Transverse colon (tissue), 4 donors: ENCODE data around the gene CA12. TPM values are rescaled to one million over a fixed set of nuclear protein-coding genes. Genes with fewer than 3 reads are reported as not detected.

Experiments
- DNase-seq: peaks from one replicate; pipeline ENCODE4 v3.0.0-alpha.2; 2019
- H3K27ac ChIP-seq, 4 donors: fragments of 200-600 bp; sonication (generic); 2 replicates each; pipeline ENCODE4 v1.5.1; 2016 to 2018; ENCODE audit warnings: inconsistent platforms in 4 of 4
- H3K27me3 ChIP-seq: fragments of 200-600 bp; sonication (generic); 2 replicates; pipeline ENCODE4 v1.5.1; 2017; ENCODE audit warnings: inconsistent platforms
- H3K36me3 ChIP-seq, 4 donors: fragments of 200-600 bp; sonication (generic); 2 replicates each; pipeline ENCODE4 v1.5.1; 2017 to 2019; ENCODE audit warnings: inconsistent platforms in 4 of 4
- H3K4me1 ChIP-seq, 4 donors: fragments of 200-600 bp; sonication (generic); 2 replicates each; pipeline ENCODE4 v1.5.1; 2017 to 2020; ENCODE audit warnings: inconsistent platforms in 4 of 4
- H3K4me3 ChIP-seq, 4 donors: fragments of 200-600 bp; sonication (generic); 1 replicate in 1 of 4; 2 replicates in 3 of 4; pipeline versions ENCODE4 v1.5.1 to v1.6.1; 2017 to 2019; ENCODE audit warnings: inconsistent platforms in 4 of 4
- H3K9me3 ChIP-seq, 2 donors: fragments of 200-600 bp; sonication (generic); 2 replicates each; pipeline ENCODE4 v1.5.1; 2017 to 2019; ENCODE audit warnings: inconsistent platforms in 2 of 2
- CTCF ChIP-seq, 5 experiments: fragments of 200-600 bp in 3 of 5; fragments of 450-650 bp in 2 of 5; sonication (generic) in 3 of 5; IDR thresholded peaks; 1 replicate in 2 of 5; 2 replicates in 3 of 5; pipeline ENCODE4 v1.5.1; 2016 to 2017; ENCODE audit warnings: antibody characterized with exemption in 5 of 5, inconsistent platforms in 3 of 5, mild to moderate bottlenecking in 2 of 5, moderate library complexity in 1 of 5
- EP300 ChIP-seq: sonication (generic); formaldehyde crosslinking; IDR thresholded peaks from one replicate; pipeline ENCODE4 v1.6.1; 2017; ENCODE audit warnings: antibody characterized with exemption, low read depth
- POLR2A ChIP-seq: fragments of 450-650 bp; IDR thresholded peaks from one replicate; pipeline ENCODE4 v1.6.1; 2016; ENCODE audit warnings: antibody characterized with exemption, mild to moderate bottlenecking, moderate library complexity
- POLR2AphosphoS5 ChIP-seq, 3 donors: sonication (generic); formaldehyde crosslinking; IDR thresholded peaks; one replicate each; pipeline ENCODE4 v1.6.1; 2016; ENCODE audit warnings: antibody characterized with exemption in 3 of 3
- WGBS, 2 donors: methylation state at CpG; one replicate each; pipeline ENCODE4 v1.1.5; 2018; ENCODE audit warnings: low coverage in 1 of 2; 5-methylcytosine and 5-hydroxymethylcytosine counted together
- in situ Hi-C, 4 donors: fragments of 200-750 bp; cut with MboI; loops; one replicate each; pipeline versions ENCODE4 v1.15.0 to v1.15.1; 2017; ENCODE audit warnings: low sequenced_read_pairs in 3 of 4, low pct_ligation_motif_present in 1 of 4, low pct_unique_long_range_greater_than_20kb in 1 of 4
- intact Hi-C: fragments of 100-400 bp; cut with DNase I; formaldehyde crosslinking; loops from one replicate; pipeline ENCODE4 v1.15.1; 2023; ENCODE audit warnings: low total_unique reads
- total RNA-seq, 4 donors: library from RNA; depleted of rRNA; stranded (reverse); fragments of >200 nt; gene quantifications; one replicate each; pipeline ENCODE4 v1.1.0, GENCODE V29; 2016

Gene CA12
- total RNA-seq, 4 donors from 2014 or later: 121 to 392 (median 329) TPM

GRCh38 chr15:63411866-63412265, 30.2 kb upstream of the CA12 start:
- no peaks in the 10 kb centered on the region for H3K9me3 ChIP-seq
- H3K4me3 ChIP-seq: no peak overlapping the region
- no peak for DNase-seq
- H3K27ac ChIP-seq: no peak overlapping the region
- no peaks in the 10 kb centered on the region for H3K27me3 ChIP-seq
- TF ChIP-seq POLR2A (no peak), POLR2AphosphoS5 (IDR thresholded peaks at IDR 0.05) (no peak), EP300 (no peak), CTCF (IDR thresholded peaks at IDR 0.05) (no peak)
- no peaks in the 10 kb centered on the region for H3K36me3 ChIP-seq
- in situ Hi-C loops (loop anchor here in 2 of 4 donors (25.0 kb wide), 2 partner anchors 125 to 250 kb away; partner anchors contain the start of genes RPS27L (in 2 of the 2) and APH1B (in 1 of the 2)), intact Hi-C loops (no loop called here)
- H3K4me1 ChIP-seq: no peaks in the 10 kb centered on the region
- WGBS, 2 donors: 92 to 93% methylated on average over 4 of the region's 4 CpGs

GRCh38 chr15:63409179-63409578, 27.5 kb upstream of the CA12 start:
- in situ Hi-C loops (loop anchor here in 3 of 4 donors (10.0 to 25.0 kb wide), 3 partner anchors 114 to 247 kb away; partner anchors contain the start of genes RPS27L (in 2 of the 3) and APH1B (in 1 of the 3)), intact Hi-C loops (no loop called here)
- WGBS, 2 donors: 90 to 100% methylated on average over 3 to 5 of the region's 5 CpGs
- Histone ChIP-seq H3K4me1 (no peaks in the 10 kb centered on the region), H3K4me3 (no peak overlapping the region), H3K36me3 (no peaks in the 10 kb centered on the region), H3K9me3 (no peaks in the 10 kb centered on the region), H3K27ac (no peak overlapping the region), H3K27me3 (no peaks in the 10 kb centered on the region)
- DNase-seq: no peak
- TF ChIP-seq POLR2A (no peak), POLR2AphosphoS5 (IDR thresholded peaks at IDR 0.05) (no peak), CTCF (IDR thresholded peaks at IDR 0.05) (no peak), EP300 (no peak)

- in situ Hi-C loops: loop anchor here in 3 of 4 donors (10.0 to 25.0 kb wide), 3 partner anchors 114 to 246 kb away; partner anchors contain the start of genes RPS27L (in 2 of the 3) and APH1B (in 1 of the 3)
- WGBS, 2 donors: 53 to 73% methylated on average over 2 of the region's 2 CpGs
- intact Hi-C loops: no loop called here
Observed at GRCh38 chr15:63408524-63408923, 26.9 kb upstream of the CA12 start.

GRCh38 chr15:63407612-63408011, 26.0 kb upstream of the CA12 start:
- WGBS, 2 donors: 61 to 66% methylated on average over 5 of the region's 5 CpGs
- Histone ChIP-seq H3K27ac (no peak overlapping the region), H3K27me3 (no peaks in the 10 kb centered on the region), H3K9me3 (no peaks in the 10 kb centered on the region), H3K4me3 (no peak overlapping the region), H3K4me1 (peaks cover 0 to 10% (median 0%) of the 10 kb centered on the region in 4 donors), H3K36me3 (no peaks in the 10 kb centered on the region)
- intact Hi-C loops: no loop called here
- no peak for TF ChIP-seq CTCF (IDR thresholded peaks at IDR 0.05)
- TF ChIP-seq POLR2AphosphoS5 (IDR thresholded peaks at IDR 0.05): no peak
- TF ChIP-seq POLR2A: no peak
- TF ChIP-seq EP300: no peak
- DNase-seq: no peak
- in situ Hi-C loops: loop anchor here in 3 of 4 donors (10.0 to 25.0 kb wide), 3 partner anchors 113 to 245 kb away; partner anchors contain the start of genes RPS27L (in 2 of the 3) and APH1B (in 1 of the 3)

More at GRCh38 chr15:63408524-63408923, 26.9 kb upstream of the CA12 start:
- Histone ChIP-seq H3K27me3 (no peaks in the 10 kb centered on the region), H3K27ac (no peak overlapping the region), H3K9me3 (no peaks in the 10 kb centered on the region), H3K36me3 (no peaks in the 10 kb centered on the region), H3K4me1 (peaks cover 0 to under 1% (median 0%) of the 10 kb centered on the region in 4 donors), H3K4me3 (no peak overlapping the region)
- no peak for DNase-seq
- TF ChIP-seq EP300 (no peak), POLR2AphosphoS5 (IDR thresholded peaks at IDR 0.05) (no peak), POLR2A (no peak), CTCF (IDR thresholded peaks at IDR 0.05) (no peak)
